ENCODE data around the gene TSBP1. TPM values are rescaled to one million over a fixed set of nuclear protein-coding genes. Genes with fewer than 3 reads are reported as not detected.
A peak's percentile ranks its signal among the peaks of the same experiment; 100 is the strongest.

Gene TSBP1
- total and polyA plus RNA-seq, 2 of the 13 experiments (the other 11 are each of a cell fraction or from before 2014, with no cell fraction given): not detected

GRCh38 chr6:32332433-32332832, 39.3 kb downstream of the TSBP1 start:
- no TSS peak for BruUV-seq (replicated peaks)
- no peak overlapping the region for H3K4me2 ChIP-seq (ENCODE audit: low read depth, low read length)
- no peak for FAIRE-seq
- ChIA-PET CTCF (ENCODE audit: low intra/inter-chr PET ratio, low total read pairs) (no interaction called here), POLR2A (no interaction called here)
- TF ChIP-seq ZNF770 (CRISPR knock-in tag; IDR thresholded peaks at IDR 0.05): peak; percentile 50
- TF ChIP-seq MXI1 (IDR thresholded peaks at IDR 0.05; ENCODE audit: borderline replicate concordance, low read depth, low read length): no peak
- no peak overlapping the region for H3K27ac ChIP-seq (ENCODE audit: extremely low read length, insufficient read depth, low read length)
- no peak overlapping the region for H2AFZ ChIP-seq (ENCODE audit: low read length)
- ATAC-seq: no peak
- no peaks in the 10 kb centered on the region for H3K4me1 ChIP-seq (ENCODE audit: insufficient read depth, low read length)
- no peak overlapping the region for H3K4me3 ChIP-seq (replicated peaks in 1 of 3; ENCODE audit: insufficient read depth in 1 of 3, low read depth in 2 of 3, low read length in 3 of 3)
- H3K9ac ChIP-seq (ENCODE audit: insufficient read depth, low read depth, low read length): no peak overlapping the region
- no peaks in the 10 kb centered on the region for H3K9me3 ChIP-seq (ENCODE audit: low read length)
- in situ Hi-C loops (cut with HindIII; ENCODE audit: extremely low pct_ligation_motif_present, low pct_unique_long_range_greater_than_20kb) (no loop called here), intact Hi-C loops (cut with micrococcal nuclease; ENCODE audit: unreplicated experiment) (no loop called here)
- no peaks in the 10 kb centered on the region for H4K20me1 ChIP-seq (ENCODE audit: insufficient read depth, low read length)
- 0% methylated on average over 1 of the region's 1 CpG for WGBS (ENCODE audit: low lambda C conversion rate)
- DNase-seq (ENCODE audit: low spot score): no peak
- H3K79me2 ChIP-seq (ENCODE audit: insufficient read depth, low read length): no peaks in the 10 kb centered on the region
- 0 out of 5 replicates have a peak, but pooled peaks cover 0 to 3% of the 10 kb centered on the region in 2 experiments for H3K27me3 ChIP-seq (ENCODE audit: control insufficient read depth in 1 of 2, insufficient read depth in 2 of 2, low read length in 2 of 2)
- H3K36me3 ChIP-seq (replicated peaks in 1 of 2; ENCODE audit: control insufficient read depth in 1 of 2, insufficient read depth in 2 of 2, low read length in 2 of 2): no peaks in the 10 kb centered on the region

- no TSS peak for BruUV-seq (replicated peaks)
- ChIA-PET POLR2A (no interaction called here), CTCF (ENCODE audit: low intra/inter-chr PET ratio, low total read pairs) (no interaction called here)
- no peaks in the 10 kb centered on the region for H3K36me3 ChIP-seq (replicated peaks in 1 of 2; ENCODE audit: control insufficient read depth in 1 of 2, insufficient read depth in 2 of 2, low read length in 2 of 2)
- in situ Hi-C loops (cut with HindIII; ENCODE audit: extremely low pct_ligation_motif_present, low pct_unique_long_range_greater_than_20kb) (no loop called here), intact Hi-C loops (cut with micrococcal nuclease; ENCODE audit: unreplicated experiment) (no loop called here)
- H2AFZ ChIP-seq (ENCODE audit: low read length): no peak overlapping the region
- no peak for ATAC-seq
- TF ChIP-seq SCMH1 (CRISPR knock-in tag; IDR thresholded peaks at IDR 0.05; ENCODE audit: borderline replicate concordance): no peak
- H4K20me1 ChIP-seq (ENCODE audit: insufficient read depth, low read length): no peaks in the 10 kb centered on the region
- H3K9ac ChIP-seq (ENCODE audit: insufficient read depth, low read depth, low read length): no peak overlapping the region
- H3K4me2 ChIP-seq (ENCODE audit: low read depth, low read length): no peak overlapping the region
- FAIRE-seq: no peak
- H3K79me2 ChIP-seq (ENCODE audit: insufficient read depth, low read length): no peaks in the 10 kb centered on the region
- no peaks in the 10 kb centered on the region for H3K9me3 ChIP-seq (ENCODE audit: low read length)
- H3K27me3 ChIP-seq (ENCODE audit: control insufficient read depth in 1 of 2, insufficient read depth in 2 of 2, low read length in 2 of 2): peaks cover 0 to 13% of the 10 kb centered on the region in 2 experiments; a peak in 1 of 5 replicates
- H3K27ac ChIP-seq (ENCODE audit: extremely low read length, insufficient read depth, low read length): no peak overlapping the region
- H3K4me3 ChIP-seq (replicated peaks in 1 of 3; ENCODE audit: insufficient read depth in 1 of 3, low read depth in 2 of 3, low read length in 3 of 3): no peak overlapping the region
- H3K4me1 ChIP-seq (ENCODE audit: insufficient read depth, low read length): no peaks in the 10 kb centered on the region
- DNase-seq (ENCODE audit: low spot score): no peak
Observed at GRCh38 chr6:32329141-32329540, 42.6 kb downstream of the TSBP1 start.

All from HepG2 (cell line).